Heart right ventricle (tissue), 16 donors: Measurements from ENCODE around the gene ETV2. TPM values are rescaled to one million over a fixed set of nuclear protein-coding genes. Genes with fewer than 3 reads are reported as not detected.

Experiments
- ATAC-seq, 8 donors: fragments of 200-7000 bp; cut with Tn5 transposase; one replicate each; pipeline ENCODE4 v1.9.1; 2020; ENCODE audit warnings: mild to moderate bottlenecking in 8 of 8, moderate library complexity in 8 of 8, moderate number of reproducible peaks in 1 of 8
- DNase-seq, 2 donors: peaks; one replicate each; pipeline ENCODE4 v3.0.0-alpha.2; 2020
- H3K27ac ChIP-seq, 10 donors: fragments of 200-600 bp; sonication (generic) in 2 of 10; one replicate each; pipeline versions ENCODE4 v1.5.0 to v1.8.0; 2020 to 2022; ENCODE audit warnings: mild to moderate bottlenecking in 3 of 10
- H3K27me3 ChIP-seq, 7 donors: fragments of 200-600 bp; one replicate each; pipeline ENCODE4 v1.8.0; 2021 to 2022; ENCODE audit warnings: mild to moderate bottlenecking in 2 of 7
- H3K36me3 ChIP-seq, 9 donors: fragments of 200-600 bp; sonication (generic) in 1 of 9; one replicate each; pipeline versions ENCODE4 v1.5.0 to v1.8.0; 2020 to 2022; ENCODE audit warnings: mild to moderate bottlenecking in 2 of 9
- H3K4me1 ChIP-seq, 9 donors: fragments of 200-600 bp; sonication (generic) in 1 of 9; one replicate each; pipeline versions ENCODE4 v1.5.0 to v1.8.0; 2020 to 2022; ENCODE audit warnings: mild to moderate bottlenecking in 4 of 9
- H3K4me3 ChIP-seq, 10 donors: fragments of 200-600 bp; sonication (generic) in 2 of 10; one replicate each; pipeline versions ENCODE4 v1.5.0 to v1.8.0; 2020 to 2022; ENCODE audit warnings: mild to moderate bottlenecking in 7 of 10, moderate library complexity in 2 of 10
- H3K9me3 ChIP-seq, 11 donors: fragments of 200-600 bp in 10 of 11; sonication (generic) in 2 of 11; one replicate each; pipeline versions ENCODE4 v1.5.0 to v1.8.0; 2013 to 2022; ENCODE audit warnings: mild to moderate bottlenecking in 2 of 11, control low read depth in 1 of 11, moderate library complexity in 1 of 11
- WGBS, 2 donors: extraction: QIAGEN DNeasy Blood & Tissue Kit; methylation state at CpG; one replicate each; pipeline ENCODE4 v1.1.7; 2013; ENCODE audit warnings: inconsistent platforms in 1 of 2; 5-methylcytosine and 5-hydroxymethylcytosine counted together
- intact Hi-C, 10 donors: fragments of 100-400 bp; cut with DNase I; formaldehyde crosslinking; loops; one replicate each; pipeline versions ENCODE4 v1.11.1 to v1.14.2; 2022
- polyA plus RNA-seq, 2 donors: library from polyadenylated mRNA; stranded (reverse); fragments of 200-250 nt; gene quantifications; one replicate each; pipeline ENCODE4 v1.2.3, GENCODE V29; 2013
- total RNA-seq, 10 donors: library from RNA; stranded (reverse); fragmentation: NEBNext Ultra II Directional in 3 of 10; extraction: Animal tissue kit (Norgen Biotek cat#: 25700) in 3 of 10; gene quantifications; one replicate each; pipeline versions ENCODE4 v1.2.1 to v1.2.4, GENCODE V29; 2021 to 2023
- TF ChIP-seq, protein P1 (sequence below), 9 donors: fragments of 200-600 bp; sonication (generic) in 2 of 9; IDR thresholded peaks; one replicate each; pipeline versions ENCODE4 v1.5.0 to v1.8.0; 2021 to 2022; ENCODE audit warnings: antibody characterized with exemption in 9 of 9, mild to moderate bottlenecking in 5 of 9, moderate library complexity in 1 of 9
- donor health status: Arrhythmogenic right ventricular cardiomyopathy.
- donor health status: ischemic (EF 13 %, LVEDD 7.1; RV severe dilation, severe dysfunction).
- donor health status: healthy with polysubstance abuse.
- donor health status: DM: no; HTN: yes; CAD: no.
- donor health status: DM: no; HTN: no; CAD: no.
- donor health status: ischemic (EF 25% LVEDD 6.9; RV normal size, moderate dysfunction).
- donor health status: ischemic (EF 25% LVEDD 5.7; RV mildly dilated, moderate dysfunction).
- donor health status: healthy.
- donor health status: DM: yes; HTN: yes; CAD: no.
- donor health status: Ischemic cardiomyopathy.
- donor health status: ischemic (EF 35%, LVEDD 5.7; RV mildly dilated, moderate dysfunction).
- donor health status: nonischemic (EF 11% LVEDD 7.7; RV severe dilation, severe dysfunction).
- donor health status: DM: yes; HTN: yes; CAD: no.
- donor health status: PGD.
- donor health status: ischemic (EF 29% LVEDD 5.4; RV normal size, mild dysfunction).
- donor health status: nonischemic (EF 23%, LVEDD 6.1; RV moderate dilation, normal function).

ETV2 gene
- total and polyA plus RNA-seq, 12 donors, result 0.26 to 1.5 (median 0.41) TPM; not detected in 6

DNA sequence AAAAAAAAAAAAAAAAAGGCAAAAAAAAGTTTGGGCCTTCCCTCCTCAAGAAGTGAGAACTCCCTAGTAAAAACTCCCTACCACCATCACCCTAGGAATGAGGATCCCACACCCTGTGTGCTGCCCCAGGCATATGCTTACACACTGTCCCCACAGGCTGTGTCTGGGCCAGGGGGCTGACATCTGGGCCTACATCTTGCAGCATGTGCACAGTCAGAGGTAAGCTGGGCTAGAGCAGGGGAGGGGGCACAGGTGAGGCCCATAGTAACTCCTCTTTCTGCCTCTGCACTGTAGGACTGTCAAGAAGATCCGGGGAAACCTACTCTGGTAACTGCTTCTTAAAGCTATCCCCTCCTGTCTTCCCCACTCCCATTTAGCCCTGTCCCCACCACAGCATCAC is 28.0 kb upstream of the ETV2 start:
- Histone ChIP-seq H3K27me3 (no peaks in the 10 kb centered on the region), H3K9me3 (peaks cover 0 to 3% (median 0%) of the 10 kb centered on the region in 11 donors), H3K36me3 (peaks cover 0 to 33% (median 0%) of the 10 kb centered on the region in 9 donors), H3K27ac (no peak overlapping the region), H3K4me3 (no peak overlapping the region), H3K4me1 (peaks cover 4 to 24% (median 12%) of the 10 kb centered on the region in 9 donors)
- no peak for DNase-seq
- TF ChIP-seq, protein P1, sequence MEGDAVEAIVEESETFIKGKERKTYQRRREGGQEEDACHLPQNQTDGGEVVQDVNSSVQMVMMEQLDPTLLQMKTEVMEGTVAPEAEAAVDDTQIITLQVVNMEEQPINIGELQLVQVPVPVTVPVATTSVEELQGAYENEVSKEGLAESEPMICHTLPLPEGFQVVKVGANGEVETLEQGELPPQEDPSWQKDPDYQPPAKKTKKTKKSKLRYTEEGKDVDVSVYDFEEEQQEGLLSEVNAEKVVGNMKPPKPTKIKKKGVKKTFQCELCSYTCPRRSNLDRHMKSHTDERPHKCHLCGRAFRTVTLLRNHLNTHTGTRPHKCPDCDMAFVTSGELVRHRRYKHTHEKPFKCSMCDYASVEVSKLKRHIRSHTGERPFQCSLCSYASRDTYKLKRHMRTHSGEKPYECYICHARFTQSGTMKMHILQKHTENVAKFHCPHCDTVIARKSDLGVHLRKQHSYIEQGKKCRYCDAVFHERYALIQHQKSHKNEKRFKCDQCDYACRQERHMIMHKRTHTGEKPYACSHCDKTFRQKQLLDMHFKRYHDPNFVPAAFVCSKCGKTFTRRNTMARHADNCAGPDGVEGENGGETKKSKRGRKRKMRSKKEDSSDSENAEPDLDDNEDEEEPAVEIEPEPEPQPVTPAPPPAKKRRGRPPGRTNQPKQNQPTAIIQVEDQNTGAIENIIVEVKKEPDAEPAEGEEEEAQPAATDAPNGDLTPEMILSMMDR (IDR thresholded peaks at IDR 0.05), result no peak
- 82 to 85% methylated on average over 1 of the region's 1 CpG for WGBS, 2 donors
- intact Hi-C loops, result loop anchor here in 2 of 10 donors (5.0 kb wide), 2 partner anchors 61 to 66 kb away; partner anchors contain the start of gene TMEM147 (in 1 of the 2)
- no peak for ATAC-seq

DNA sequence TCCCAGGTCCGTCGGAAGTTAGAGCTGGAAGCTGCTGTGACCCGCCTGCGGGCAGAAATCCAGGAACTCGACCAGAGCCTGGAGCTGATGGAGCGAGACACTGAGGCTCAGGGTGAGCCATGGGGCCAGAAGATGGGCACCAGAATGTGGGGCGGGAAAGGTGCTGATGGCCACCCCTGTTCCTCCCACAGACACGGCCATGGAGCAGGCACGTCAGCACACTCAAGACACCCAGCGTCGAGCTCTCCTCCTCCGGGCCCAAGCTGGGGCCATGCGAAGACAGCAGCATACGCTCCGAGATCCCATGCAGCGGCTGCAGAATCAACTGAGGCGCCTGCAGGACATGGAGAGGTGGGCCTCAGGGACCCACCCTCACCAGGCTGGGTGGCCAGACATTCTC is 26.5 kb upstream of the ETV2 start:
- no peaks in the 10 kb centered on the region for H3K9me3 ChIP-seq
- peaks cover 4 to 19% (median 12%) of the 10 kb centered on the region in 9 donors for H3K4me1 ChIP-seq
- ATAC-seq, result no peak
- TF ChIP-seq, protein P1 (IDR thresholded peaks at IDR 0.05), result no peak
- H3K27ac ChIP-seq, result no peak overlapping the region
- no peaks in the 10 kb centered on the region for H3K27me3 ChIP-seq
- intact Hi-C loops, result no loop called here
- DNase-seq, result no peak
- H3K4me3 ChIP-seq, result no peak overlapping the region
- 94% methylated on average over 17 of the region's 17 CpGs for WGBS, 2 donors
- peaks cover 0 to 40% (median 0%) of the 10 kb centered on the region in 9 donors for H3K36me3 ChIP-seq

DNA sequence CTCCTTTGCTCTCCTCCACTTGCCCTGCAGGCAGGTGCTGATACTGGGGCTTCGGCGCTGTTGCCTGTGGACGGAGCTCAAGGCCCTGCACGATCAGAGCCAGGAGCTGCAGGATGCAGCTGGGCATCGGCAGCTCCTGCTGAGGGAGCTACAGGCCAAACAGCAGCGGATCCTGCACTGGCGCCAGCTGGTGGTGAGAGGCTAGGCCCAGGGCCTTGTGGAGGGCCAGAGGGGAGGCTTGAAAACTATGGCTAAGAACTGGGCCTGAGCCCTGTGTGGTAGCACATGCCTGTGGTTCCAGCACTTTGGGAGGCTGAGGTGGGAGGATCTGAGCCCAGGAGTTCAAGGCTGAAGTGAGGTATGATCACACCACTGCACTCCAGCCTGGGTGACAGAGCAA is 22.7 kb upstream of the ETV2 start:
- H3K27ac ChIP-seq, result no peak overlapping the region
- peaks cover 0 to 52% (median 0%) of the 10 kb centered on the region in 9 donors for H3K36me3 ChIP-seq
- H3K4me1 ChIP-seq, result no peaks in the 10 kb centered on the region
- DNase-seq (no peak), ATAC-seq (no peak)
- intact Hi-C loops, result no loop called here
- TF ChIP-seq, protein P1 (IDR thresholded peaks at IDR 0.05), result no peak
- WGBS, 2 donors, result 82 to 84% methylated on average over 7 of the region's 7 CpGs
- H3K27me3 ChIP-seq, result no peaks in the 10 kb centered on the region
- H3K4me3 ChIP-seq, result no peak overlapping the region
- H3K9me3 ChIP-seq, result no peaks in the 10 kb centered on the region

DNA sequence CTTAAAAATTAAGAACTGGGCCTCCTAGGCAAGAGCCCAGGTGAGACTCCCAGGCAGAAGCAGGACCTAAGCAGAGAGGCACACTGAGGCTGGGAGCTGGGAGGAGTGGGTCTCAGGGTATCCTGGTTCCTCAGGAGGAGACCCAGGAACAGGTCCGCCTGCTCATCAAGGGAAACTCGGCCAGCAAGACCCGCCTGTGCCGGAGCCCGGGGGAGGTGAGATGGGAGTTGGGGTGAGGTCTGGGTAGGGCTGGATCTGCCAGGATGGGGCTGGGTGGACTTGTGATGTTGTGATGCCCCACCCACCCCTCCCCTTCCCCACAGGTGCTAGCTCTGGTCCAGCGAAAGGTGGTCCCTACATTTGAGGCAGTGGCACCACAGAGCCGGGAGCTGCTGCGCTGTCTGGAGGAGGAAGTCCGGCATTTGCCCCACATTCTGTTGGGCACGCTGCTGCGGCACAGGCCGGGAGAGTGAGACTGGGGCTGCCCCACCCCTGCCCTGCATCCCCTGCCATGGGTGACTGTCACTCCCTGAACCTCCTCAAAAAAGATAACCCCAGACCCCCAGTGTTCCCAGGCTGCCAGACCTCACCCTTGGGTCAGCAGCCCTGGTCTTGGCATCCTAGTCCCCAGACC is 22.1 kb upstream of the ETV2 start:
- Histone ChIP-seq H3K36me3 (peaks cover 0 to 52% (median 0%) of the 10 kb centered on the region in 9 donors), H3K4me1 (no peaks in the 10 kb centered on the region), H3K27me3 (no peaks in the 10 kb centered on the region), H3K9me3 (no peaks in the 10 kb centered on the region), H3K27ac (no peak overlapping the region), H3K4me3 (no peak overlapping the region)
- intact Hi-C loops, result no loop called here
- WGBS, 2 donors, result 96 to 97% methylated on average over 12 of the region's 12 CpGs
- TF ChIP-seq, protein P1 (IDR thresholded peaks at IDR 0.05), result no peak
- DNase-seq (no peak), ATAC-seq (no peak)
